ENCODE data around the gene PPP2R2B.
"Not testable (repeated sequence)": the region's sequence is repeated elsewhere in the genome, so short reads cannot be mapped to it uniquely, and the experiment has no call there.

The PPP2R2B gene

GRCh38 chr5:146564007-146564762, 314.4 kb downstream of the PPP2R2B start:
- no peak for TF ChIP-seq SUZ12 (IDR thresholded peaks at IDR 0.05)
- no peak for TF ChIP-seq TARDBP (IDR thresholded peaks at IDR 0.05)
- TF ChIP-seq FOXA1 (IDR thresholded peaks at IDR 0.05) = no peak
- TF ChIP-seq ELF4 (IDR thresholded peaks at IDR 0.05) = no peak
- no peak for TF ChIP-seq PKNOX1 (IDR thresholded peaks at IDR 0.05)
- no peak for TF ChIP-seq ZNF384 (IDR thresholded peaks at IDR 0.05)
- no peak for TF ChIP-seq L3MBTL2 (conservative IDR thresholded peaks at IDR 0.05)
- TF ChIP-seq BHLHE40 (IDR thresholded peaks at IDR 0.05; ENCODE audit: borderline replicate concordance) = no peak
- TF ChIP-seq SP1 (IDR thresholded peaks at IDR 0.05) = no peak
- no peak for TF ChIP-seq FOXK2 (IDR thresholded peaks at IDR 0.05)
- no peak for TF ChIP-seq LEF1 (IDR thresholded peaks at IDR 0.05; ENCODE audit: borderline replicate concordance)
- no peak for DNase-seq (ENCODE audit: extremely low spot score)
- ChIA-PET CTCF (interaction anchor here (0.6 kb wide), 1 partner anchor 31 kb away, joined by 3 read pairs; no protein-coding TSS in a partner anchor), POLR2A (no interaction called here)

GRCh38 chr5:146562461-146562860, 316.1 kb downstream of the PPP2R2B start:
- POLR2A ChIA-PET = no interaction called here
- no peak for DNase-seq (ENCODE audit: extremely low spot score)
- CTCF ChIA-PET = interaction anchor here (1.0 kb wide), 1 partner anchor 9 kb away, joined by 3 read pairs; no protein-coding TSS in a partner anchor
- TF ChIP-seq NFRKB (IDR thresholded peaks at IDR 0.05) (no peak), SP1 (IDR thresholded peaks at IDR 0.05) (no peak), L3MBTL2 (conservative IDR thresholded peaks at IDR 0.05) (no peak), BHLHE40 (IDR thresholded peaks at IDR 0.05; ENCODE audit: borderline replicate concordance) (no peak), CTBP1 (IDR thresholded peaks at IDR 0.05; ENCODE audit: borderline replicate concordance) (no peak), LEF1 (IDR thresholded peaks at IDR 0.05; ENCODE audit: borderline replicate concordance) (no peak), ELF4 (IDR thresholded peaks at IDR 0.05) (no peak), SUZ12 (IDR thresholded peaks at IDR 0.05) (no peak), ARNT (IDR thresholded peaks at IDR 0.05) (no peak)

- TF ChIP-seq TARDBP (IDR thresholded peaks at IDR 0.05) = no peak
- no peak for TF ChIP-seq FOXK2 (IDR thresholded peaks at IDR 0.05)
- no peak for TF ChIP-seq L3MBTL2 (conservative IDR thresholded peaks at IDR 0.05)
- no peak for TF ChIP-seq ARNT (IDR thresholded peaks at IDR 0.05)
- POLR2A ChIA-PET = no interaction called here
These were observed 316.8 kb downstream of the PPP2R2B start for GRCh38 chr5:146561711-146562110.

GRCh38 chr5:146560205-146560812, 318.2 kb downstream of the PPP2R2B start:
- no peak for TF ChIP-seq ZNF384 (IDR thresholded peaks at IDR 0.05)
- TF ChIP-seq FOXM1 (IDR thresholded peaks at IDR 0.05; ENCODE audit: borderline replicate concordance) = no peak
- TF ChIP-seq SP1 (IDR thresholded peaks at IDR 0.05) = no peak
- TF ChIP-seq FOXK2 (IDR thresholded peaks at IDR 0.05) = no peak
- no peak for TF ChIP-seq CTBP1 (IDR thresholded peaks at IDR 0.05; ENCODE audit: borderline replicate concordance)
- no peak for TF ChIP-seq ELF4 (IDR thresholded peaks at IDR 0.05)
- TF ChIP-seq PKNOX1 (IDR thresholded peaks at IDR 0.05) = no peak
- TF ChIP-seq HDGF (IDR thresholded peaks at IDR 0.05; ENCODE audit: borderline replicate concordance) = no peak
- TF ChIP-seq LEF1 (IDR thresholded peaks at IDR 0.05; ENCODE audit: borderline replicate concordance) = no peak
- no peak for TF ChIP-seq TARDBP (IDR thresholded peaks at IDR 0.05)
- no peak for TF ChIP-seq NFRKB (IDR thresholded peaks at IDR 0.05)
- TF ChIP-seq SUZ12 (IDR thresholded peaks at IDR 0.05) = no peak
- TF ChIP-seq BHLHE40 (IDR thresholded peaks at IDR 0.05; ENCODE audit: borderline replicate concordance) = no peak
- TF ChIP-seq ARNT (IDR thresholded peaks at IDR 0.05) = no peak
- TF ChIP-seq FOXA1 (IDR thresholded peaks at IDR 0.05) = no peak
- TF ChIP-seq L3MBTL2 (conservative IDR thresholded peaks at IDR 0.05) = no peak
- ChIA-PET CTCF (no interaction called here), POLR2A (no interaction called here)
- no peak for DNase-seq (ENCODE audit: extremely low spot score)

More at GRCh38 chr5:146561711-146562110, 316.8 kb downstream of the PPP2R2B start:
- CTCF ChIA-PET = no interaction called here
- DNase-seq (ENCODE audit: extremely low spot score) = no peak

GRCh38 chr5:146556884-146557283, 321.7 kb downstream of the PPP2R2B start:
- DNase-seq (ENCODE audit: extremely low spot score); CTCF ChIA-PET: not testable (repeated sequence)

GRCh38 chr5:146553446-146553845, 325.1 kb downstream of the PPP2R2B start:
- no peak for TF ChIP-seq NFRKB (IDR thresholded peaks at IDR 0.05)
- no peak for TF ChIP-seq TARDBP (IDR thresholded peaks at IDR 0.05)
- TF ChIP-seq ELF4 (IDR thresholded peaks at IDR 0.05) = no peak
- TF ChIP-seq FOXK2 (IDR thresholded peaks at IDR 0.05) = no peak
- TF ChIP-seq SUZ12 (IDR thresholded peaks at IDR 0.05) = no peak
- no peak for TF ChIP-seq CTBP1 (IDR thresholded peaks at IDR 0.05; ENCODE audit: borderline replicate concordance)
- TF ChIP-seq BHLHE40 (IDR thresholded peaks at IDR 0.05; ENCODE audit: borderline replicate concordance) = no peak
- TF ChIP-seq SP1 (IDR thresholded peaks at IDR 0.05) = no peak
- TF ChIP-seq FOXM1 (IDR thresholded peaks at IDR 0.05; ENCODE audit: borderline replicate concordance) = no peak
- TF ChIP-seq LEF1 (IDR thresholded peaks at IDR 0.05; ENCODE audit: borderline replicate concordance) = no peak
- CTCF ChIA-PET = interaction anchor here (1.8 kb wide), 1 partner anchor 12 kb away, joined by 7 read pairs; no protein-coding TSS in a partner anchor
- POLR2A ChIA-PET = no interaction called here
- no peak for DNase-seq (ENCODE audit: extremely low spot score)

More at GRCh38 chr5:146556884-146557283, 321.7 kb downstream of the PPP2R2B start:
- POLR2A ChIA-PET = not testable (repeated sequence)

- ChIA-PET CTCF (no interaction called here), POLR2A (no interaction called here)
- no peak for DNase-seq (ENCODE audit: extremely low spot score)
- TF ChIP-seq TARDBP (IDR thresholded peaks at IDR 0.05) = no peak
These were observed 328.9 kb downstream of the PPP2R2B start for GRCh38 chr5:146549615-146550014.
